Panc1 (cell line): ENCODE data around the gene XIST. TPM values are rescaled to one million over a fixed set of nuclear protein-coding genes. Genes with fewer than 3 reads are reported as not detected.
"Not testable (repeated sequence)": the region's sequence is repeated elsewhere in the genome, so short reads cannot be mapped to it uniquely, and the experiment has no call there.

ENCODE experiments used
- ATAC-seq: fragments of 200-7000 bp; cut with Tn5 transposase; 2 replicates; pipeline ENCODE4 v1.9.1; 2020; ENCODE audit warnings: mild to moderate bottlenecking, moderate library complexity
- BruUV-seq: library from RNA; stranded (reverse); fragments of 400-500 nt; replicated peaks from 2 replicates; lab custom pipeline; 2021; lab: Mats Ljungman, UMichigan
- CTCF ChIA-PET: fragments of 300-600 bp; sonication (Branson Sonifier 250); formaldehyde crosslinking; loops from one replicate; lab custom pipeline; 2022; ENCODE audit warnings: antibody characterized with exemption; lab: Charles Lee
- POLR2A ChIA-PET: fragments of 300-600 bp; sonication (Branson Sonifier 250); formaldehyde crosslinking; loops from one replicate; lab custom pipeline; 2022; ENCODE audit warnings: antibody characterized with exemption; lab: Charles Lee
- DNase-seq: peaks from one replicate; pipeline ENCODE4 v3.0.0-alpha.2; 2010; ENCODE audit warnings: low read depth, low spot score
- H3K27ac ChIP-seq: 2 replicates; pipeline ENCODE4 v1.5.1; 2011; ENCODE audit warnings: mild to moderate bottlenecking, low read length, inconsistent platforms
- H3K27me3 ChIP-seq: fragments of 200-500 bp; sonication (Bioruptor generic); 2 replicates; pipeline ENCODE4 v1.6.0; 2014; ENCODE audit warnings: low read length, inconsistent platforms; ENCODE audit not compliant: control insufficient read depth, insufficient read depth
- H3K36me3 ChIP-seq: fragments of 200-500 bp; sonication (Bioruptor generic); 2 replicates; pipeline ENCODE4 v1.5.1; 2014; ENCODE audit warnings: inconsistent platforms, mild to moderate bottlenecking, low read length, moderate library complexity; ENCODE audit not compliant: control insufficient read depth, insufficient read depth
- H3K4me1 ChIP-seq: 2 replicates; pipeline ENCODE4 v1.5.1; 2011; ENCODE audit warnings: inconsistent platforms, mild to moderate bottlenecking, low read length, moderate library complexity; ENCODE audit not compliant: control insufficient read depth, insufficient read depth
- H3K4me3 ChIP-seq, 2 experiments: 2 replicates each; pipeline ENCODE4 v1.5.1; 2011 to 2012; ENCODE audit warnings: low read depth in 2 of 2, low read length in 2 of 2, mild to moderate bottlenecking in 2 of 2, inconsistent platforms in 1 of 2, moderate library complexity in 1 of 2
- H3K9me3 ChIP-seq: fragments of 200-500 bp; sonication (Bioruptor generic); 2 replicates; pipeline ENCODE4 v1.5.1; 2014; ENCODE audit warnings: low read depth, mild to moderate bottlenecking, inconsistent platforms, low read length, moderate library complexity; ENCODE audit not compliant: control insufficient read depth, insufficient read depth
- CTCF ChIP-seq: fragments of 450-650 bp; IDR thresholded peaks from 2 replicates; pipeline ENCODE4 v1.5.1; 2017; ENCODE audit warnings: mild to moderate bottlenecking
- POLR2AphosphoS5 ChIP-seq: IDR thresholded peaks from 2 replicates; pipeline ENCODE4 v1.6.1; 2012; ENCODE audit warnings: mild to moderate bottlenecking, low read depth, low read length, moderate library complexity
- REST ChIP-seq, 2 experiments: IDR thresholded peaks; 2 replicates each; pipeline ENCODE4 v1.6.1; 2011 to 2012; ENCODE audit warnings: low read depth in 2 of 2, control low read depth in 1 of 2, low read length in 1 of 2, mild to moderate bottlenecking in 1 of 2, moderate library complexity in 1 of 2; ENCODE audit not compliant: insufficient read depth in 1 of 2
- SIN3A ChIP-seq: IDR thresholded peaks from 2 replicates; pipeline ENCODE4 v1.6.1; 2012; ENCODE audit warnings: low read depth, mild to moderate bottlenecking, low read length, moderate library complexity, borderline replicate concordance; ENCODE audit not compliant: insufficient read depth
- TCF7L2 ChIP-seq: IDR thresholded peaks from 2 replicates; pipeline ENCODE4 v1.6.1; 2011; ENCODE audit warnings: mild to moderate bottlenecking, low read depth, low read length, inconsistent platforms
- in situ Hi-C: cut with HindIII; loops from 2 replicates; pipeline ENCODE4 v1.10.0; 2016; ENCODE audit warnings: low sequenced_read_pairs, low pct_unique_long_range_greater_than_20kb
- intact Hi-C: fragments of 100-400 bp; cut with micrococcal nuclease; formaldehyde crosslinking; loops from one replicate; pipeline ENCODE4 v1.10.0; 2022; ENCODE audit not compliant: unreplicated experiment
- total RNA-seq: library from RNA; stranded (reverse); gene quantifications from one replicate; pipeline ENCODE4 v1.2.1, GENCODE V29; 2021; ENCODE audit not compliant: unreplicated experiment

XIST gene
- total RNA-seq, 1 experiment from 2014 or later, result 0.64 TPM

GRCh38 chrX:73812256-73812655, 40.3 kb downstream of the XIST start:
- in situ Hi-C loops (no loop called here), intact Hi-C loops (no loop called here)
- no peaks in the 10 kb centered on the region for H3K4me1 ChIP-seq
- H3K9me3 ChIP-seq, result no peaks in the 10 kb centered on the region
- no peak for DNase-seq
- no peaks in the 10 kb centered on the region for H3K27me3 ChIP-seq
- ATAC-seq, result no peak
- BruUV-seq, result no TSS peak
- H3K27ac ChIP-seq, result no peak overlapping the region
- H3K36me3 ChIP-seq, result no peaks in the 10 kb centered on the region
- TF ChIP-seq SIN3A, result no peak
- no peak for TF ChIP-seq CTCF
- TF ChIP-seq TCF7L2, result no peak
- no peak for TF ChIP-seq POLR2AphosphoS5
- TF ChIP-seq REST (IDR thresholded peaks at IDR 0.05; ENCODE audit: insufficient read depth in 1 of 2, low read depth in 2 of 2, low read length in 1 of 2), result no peak
- ChIA-PET CTCF (no interaction called here), POLR2A (no interaction called here)
- no peak overlapping the region for H3K4me3 ChIP-seq

- H3K4me3 ChIP-seq, H3K9me3 ChIP-seq, DNase-seq, ATAC-seq, BruUV-seq, CTCF ChIA-PET, H3K36me3 ChIP-seq, POLR2A ChIA-PET, H3K27ac ChIP-seq, H3K4me1 ChIP-seq, H3K27me3 ChIP-seq, intact Hi-C loops, in situ Hi-C loops: not testable (repeated sequence)
Measured at GRCh38 chrX:73804109-73804508, 48.4 kb downstream of the XIST start.

GRCh38 chrX:73799888-73800287, 52.6 kb downstream of the XIST start:
- ChIA-PET CTCF (no interaction called here), POLR2A (no interaction called here)
- TF ChIP-seq POLR2AphosphoS5 (no peak), SIN3A (no peak), CTCF (no peak), TCF7L2 (no peak), REST (IDR thresholded peaks at IDR 0.05; ENCODE audit: insufficient read depth in 1 of 2, low read depth in 2 of 2, low read length in 1 of 2) (no peak)
- no peak for ATAC-seq
- in situ Hi-C loops (no loop called here), intact Hi-C loops (no loop called here)
- no peaks in the 10 kb centered on the region for H3K36me3 ChIP-seq
- no peaks in the 10 kb centered on the region for H3K27me3 ChIP-seq
- H3K4me3 ChIP-seq, result no peak overlapping the region
- H3K9me3 ChIP-seq, result no peaks in the 10 kb centered on the region
- DNase-seq, result no peak
- H3K27ac ChIP-seq, result no peak overlapping the region
- H3K4me1 ChIP-seq, result no peaks in the 10 kb centered on the region
- BruUV-seq, result no TSS peak

- H3K4me1 ChIP-seq, CTCF ChIA-PET, BruUV-seq, DNase-seq, H3K27ac ChIP-seq, H3K9me3 ChIP-seq, ATAC-seq, H3K36me3 ChIP-seq, H3K4me3 ChIP-seq, POLR2A ChIA-PET, in situ Hi-C loops, H3K27me3 ChIP-seq, intact Hi-C loops: not testable (repeated sequence)
Measured at GRCh38 chrX:73792511-73792910, 60.0 kb downstream of the XIST start.
